GM23338 (cell line): ENCODE results near the gene SUCNR1. TPM values are rescaled to one million over a fixed set of nuclear protein-coding genes. Genes with fewer than 3 reads are reported as not detected.
"Not testable (repeated sequence)": the region's sequence is repeated elsewhere in the genome, so short reads cannot be mapped to it uniquely, and the experiment has no call there.

Source experiments
- ATAC-seq: fragments of 200-7000 bp; cut with Tn5 transposase; 3 replicates; pipeline ENCODE4 v1.9.1; 2020
- DNase-seq: peaks from one replicate; pipeline ENCODE4 v3.0.0-alpha.2; 2015; ENCODE audit warnings: low spot score
- H2AFZ ChIP-seq: fragments of 200-600 bp; sonication (generic); 2 replicates; pipeline ENCODE4 v1.8.0; 2016; ENCODE audit warnings: antibody characterized with exemption, mild to moderate bottlenecking, moderate library complexity
- H3F3A ChIP-seq: fragments of 200-600 bp; sonication (generic); replicated peaks from 2 replicates; pipeline ENCODE4 v1.8.0; 2017; ENCODE audit warnings: antibody characterized with exemption, mixed run types, low read depth
- H3K27ac ChIP-seq: fragments of 200-600 bp; sonication (generic); 2 replicates; pipeline ENCODE4 v1.6.1; 2016; ENCODE audit warnings: low read depth
- H3K27me3 ChIP-seq: fragments of 200-600 bp; sonication (generic); 2 replicates; pipeline ENCODE4 v1.8.0; 2016; ENCODE audit warnings: mild to moderate bottlenecking, mixed run types, moderate library complexity; ENCODE audit not compliant: insufficient read depth
- H3K36me3 ChIP-seq: fragments of 200-600 bp; sonication (generic); 2 replicates; pipeline ENCODE4 v1.8.0; 2016; ENCODE audit warnings: mild to moderate bottlenecking; ENCODE audit not compliant: insufficient read depth
- H3K4me1 ChIP-seq: fragments of 200-600 bp; sonication (generic); 2 replicates; pipeline ENCODE4 v1.8.0; 2016; ENCODE audit warnings: mild to moderate bottlenecking, moderate library complexity; ENCODE audit not compliant: insufficient read depth
- H3K4me2 ChIP-seq: fragments of 200-600 bp; sonication (generic); 2 replicates; pipeline ENCODE4 v1.7.1; 2017; ENCODE audit warnings: mixed run types
- H3K4me3 ChIP-seq: fragments of 200-600 bp; sonication (generic); 2 replicates; pipeline ENCODE4 v1.6.1; 2016; ENCODE audit warnings: mixed run types
- H3K79me2 ChIP-seq: fragments of 200-600 bp; sonication (generic); replicated peaks from 2 replicates; pipeline ENCODE4 v1.8.0; 2017; ENCODE audit warnings: mild to moderate bottlenecking; ENCODE audit not compliant: insufficient read depth
- H3K9me2 ChIP-seq: fragments of 200-600 bp; sonication (generic); 2 replicates; pipeline ENCODE4 v1.8.0; 2017; ENCODE audit not compliant: insufficient read depth
- H4K20me1 ChIP-seq: fragments of 200-600 bp; sonication (generic); replicated peaks from 2 replicates; pipeline ENCODE4 v1.8.0; 2017; ENCODE audit warnings: mild to moderate bottlenecking; ENCODE audit not compliant: insufficient read depth
- H3K27ac Mint-ChIP-seq: 2 replicates; pipeline ENCODE4 v1.8.0; 2020; ENCODE audit warnings: inconsistent platforms, mild to moderate bottlenecking, moderate library complexity, mixed read lengths
- H3K27me3 Mint-ChIP-seq: 3 replicates; pipeline ENCODE4 v1.8.0; 2022; ENCODE audit warnings: low read depth, mild to moderate bottlenecking, moderate library complexity, mixed read lengths, inconsistent platforms; ENCODE audit not compliant: insufficient read depth, poor library complexity
- H3K36me3 Mint-ChIP-seq: 3 replicates; pipeline ENCODE4 v1.8.0; 2021; ENCODE audit warnings: low read depth, mild to moderate bottlenecking, inconsistent platforms, moderate library complexity, mixed read lengths
- H3K4me1 Mint-ChIP-seq: 3 replicates; pipeline ENCODE4 v1.8.0; 2020; ENCODE audit warnings: mild to moderate bottlenecking, inconsistent platforms, mixed read lengths
- H3K4me3 Mint-ChIP-seq: 3 replicates; pipeline ENCODE4 v1.8.0; 2021; ENCODE audit warnings: moderate library complexity, mild to moderate bottlenecking, inconsistent platforms, mixed read lengths
- H3K9me3 Mint-ChIP-seq: 3 replicates; pipeline ENCODE4 v1.8.0; 2020; ENCODE audit warnings: moderate library complexity, mild to moderate bottlenecking, inconsistent platforms, mixed read lengths
- CREB1 ChIP-seq: fragments of 250-450 bp; sonication (Bioruptor Pico); IDR thresholded peaks from 2 replicates; pipeline ENCODE4 v1.5.0; 2020; ENCODE audit warnings: low read depth, mild to moderate bottlenecking, moderate library complexity
- EZH2 ChIP-seq: fragments of 200-600 bp; sonication (generic); IDR thresholded peaks from one replicate; pipeline ENCODE4 v1.8.0; 2017; ENCODE audit warnings: antibody characterized with exemption, mild to moderate bottlenecking, low read depth; ENCODE audit not compliant: unreplicated experiment
- EZH2phosphoT487 ChIP-seq: fragments of 200-600 bp; sonication (generic); IDR thresholded peaks from one replicate; pipeline ENCODE4 v1.8.1; 2018; ENCODE audit warnings: antibody characterized with exemption; ENCODE audit not compliant: unreplicated experiment
- NANOG ChIP-seq: IDR thresholded peaks from 2 replicates; pipeline ENCODE4 v1.6.1; 2016; ENCODE audit warnings: antibody characterized with exemption, borderline replicate concordance
- POLR2AphosphoS5 ChIP-seq: IDR thresholded peaks from 2 replicates; pipeline ENCODE4 v1.6.1; 2016; ENCODE audit warnings: antibody characterized with exemption, low read depth
- STAT1 ChIP-seq: IDR thresholded peaks from one replicate; pipeline ENCODE4 v1.6.1; 2016; ENCODE audit warnings: antibody characterized with exemption; ENCODE audit not compliant: unreplicated experiment
- ZNF114 ChIP-seq: fragments of 250-450 bp; sonication (Bioruptor Pico); IDR thresholded peaks from 2 replicates; pipeline ENCODE4 v1.5.0; 2020; ENCODE audit warnings: mild to moderate bottlenecking, moderate library complexity
- ZNF331 ChIP-seq: fragments of 250-450 bp; sonication (Bioruptor Pico); IDR thresholded peaks from 2 replicates; pipeline ENCODE4 v1.5.0; 2020; ENCODE audit warnings: low read depth, mild to moderate bottlenecking, moderate library complexity
- polyA plus RNA-seq: library from polyadenylated mRNA; unstranded; fragments of >200 nt; fragmentation: Nextera tagmentation; extraction: Ambion mirVana; gene quantifications from 2 replicates; pipeline ENCODE4 v1.2.1, GENCODE V29; 2016
- total RNA-seq: library from RNA; depleted of rRNA; stranded (reverse); fragments of >200 nt; shearing (Covaris generic); gene quantifications from 2 replicates; pipeline ENCODE4 v1.2.3, GENCODE V29; 2014
- TF ChIP-seq, protein P1 (sequence below): IDR thresholded peaks from one replicate; pipeline ENCODE4 v1.6.1; 2018; ENCODE audit warnings: antibody characterized with exemption; ENCODE audit not compliant: unreplicated experiment
- TF ChIP-seq, protein P2 (sequence below): IDR thresholded peaks from 2 replicates; pipeline ENCODE4 v1.6.1; 2016; ENCODE audit warnings: antibody characterized with exemption
- TF ChIP-seq, protein P3 (sequence below), 2 experiments: fragments of 200-600 bp in 1 of 2; sonication (generic) in 1 of 2; conservative IDR thresholded peaks; 2 replicates each; pipeline versions ENCODE4 v1.5.1 to v1.6.1; 2016 to 2017; ENCODE audit warnings: antibody characterized with exemption in 2 of 2, low read depth in 2 of 2, mild to moderate bottlenecking in 2 of 2, moderate library complexity in 1 of 2

Gene SUCNR1
- total and polyA plus RNA-seq, 2 experiments from 2014 or later: not detected

DNA sequence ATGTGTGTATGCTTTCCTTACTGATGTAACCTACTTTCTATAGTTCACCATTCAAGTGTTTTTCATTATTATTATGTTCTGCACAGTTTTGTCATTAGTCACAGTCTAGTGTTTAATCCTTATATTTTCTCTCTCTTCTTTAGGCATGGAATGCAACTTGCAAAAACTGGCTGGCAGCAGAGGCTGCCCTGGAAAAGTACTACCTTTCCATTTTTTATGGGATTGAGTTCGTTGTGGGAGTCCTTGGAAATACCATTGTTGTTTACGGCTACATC lies 6.9 kb downstream of the SUCNR1 start (continued):
- no peak for TF ChIP-seq EZH2
- TF ChIP-seq, protein P1, sequence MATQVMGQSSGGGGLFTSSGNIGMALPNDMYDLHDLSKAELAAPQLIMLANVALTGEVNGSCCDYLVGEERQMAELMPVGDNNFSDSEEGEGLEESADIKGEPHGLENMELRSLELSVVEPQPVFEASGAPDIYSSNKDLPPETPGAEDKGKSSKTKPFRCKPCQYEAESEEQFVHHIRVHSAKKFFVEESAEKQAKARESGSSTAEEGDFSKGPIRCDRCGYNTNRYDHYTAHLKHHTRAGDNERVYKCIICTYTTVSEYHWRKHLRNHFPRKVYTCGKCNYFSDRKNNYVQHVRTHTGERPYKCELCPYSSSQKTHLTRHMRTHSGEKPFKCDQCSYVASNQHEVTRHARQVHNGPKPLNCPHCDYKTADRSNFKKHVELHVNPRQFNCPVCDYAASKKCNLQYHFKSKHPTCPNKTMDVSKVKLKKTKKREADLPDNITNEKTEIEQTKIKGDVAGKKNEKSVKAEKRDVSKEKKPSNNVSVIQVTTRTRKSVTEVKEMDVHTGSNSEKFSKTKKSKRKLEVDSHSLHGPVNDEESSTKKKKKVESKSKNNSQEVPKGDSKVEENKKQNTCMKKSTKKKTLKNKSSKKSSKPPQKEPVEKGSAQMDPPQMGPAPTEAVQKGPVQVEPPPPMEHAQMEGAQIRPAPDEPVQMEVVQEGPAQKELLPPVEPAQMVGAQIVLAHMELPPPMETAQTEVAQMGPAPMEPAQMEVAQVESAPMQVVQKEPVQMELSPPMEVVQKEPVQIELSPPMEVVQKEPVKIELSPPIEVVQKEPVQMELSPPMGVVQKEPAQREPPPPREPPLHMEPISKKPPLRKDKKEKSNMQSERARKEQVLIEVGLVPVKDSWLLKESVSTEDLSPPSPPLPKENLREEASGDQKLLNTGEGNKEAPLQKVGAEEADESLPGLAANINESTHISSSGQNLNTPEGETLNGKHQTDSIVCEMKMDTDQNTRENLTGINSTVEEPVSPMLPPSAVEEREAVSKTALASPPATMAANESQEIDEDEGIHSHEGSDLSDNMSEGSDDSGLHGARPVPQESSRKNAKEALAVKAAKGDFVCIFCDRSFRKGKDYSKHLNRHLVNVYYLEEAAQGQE: no peak
- no peak for TF ChIP-seq EZH2phosphoT487
- TF ChIP-seq, protein P2, sequence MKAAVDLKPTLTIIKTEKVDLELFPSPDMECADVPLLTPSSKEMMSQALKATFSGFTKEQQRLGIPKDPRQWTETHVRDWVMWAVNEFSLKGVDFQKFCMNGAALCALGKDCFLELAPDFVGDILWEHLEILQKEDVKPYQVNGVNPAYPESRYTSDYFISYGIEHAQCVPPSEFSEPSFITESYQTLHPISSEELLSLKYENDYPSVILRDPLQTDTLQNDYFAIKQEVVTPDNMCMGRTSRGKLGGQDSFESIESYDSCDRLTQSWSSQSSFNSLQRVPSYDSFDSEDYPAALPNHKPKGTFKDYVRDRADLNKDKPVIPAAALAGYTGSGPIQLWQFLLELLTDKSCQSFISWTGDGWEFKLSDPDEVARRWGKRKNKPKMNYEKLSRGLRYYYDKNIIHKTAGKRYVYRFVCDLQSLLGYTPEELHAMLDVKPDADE: no peak
- no peak for TF ChIP-seq ZNF331 (CRISPR knock-in tag)
- no peak for TF ChIP-seq ZNF114 (CRISPR knock-in tag)

DNA sequence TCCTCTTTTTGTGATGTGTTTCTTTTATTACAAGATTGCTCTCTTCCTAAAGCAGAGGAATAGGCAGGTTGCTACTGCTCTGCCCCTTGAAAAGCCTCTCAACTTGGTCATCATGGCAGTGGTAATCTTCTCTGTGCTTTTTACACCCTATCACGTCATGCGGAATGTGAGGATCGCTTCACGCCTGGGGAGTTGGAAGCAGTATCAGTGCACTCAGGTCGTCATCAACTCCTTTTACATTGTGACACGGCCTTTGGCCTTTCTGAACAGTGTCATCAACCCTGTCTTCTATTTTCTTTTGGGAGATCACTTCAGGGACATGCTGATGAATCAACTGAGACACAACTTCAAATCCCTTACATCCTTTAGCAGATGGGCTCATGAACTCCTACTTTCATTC lies 7.7 kb downstream of the SUCNR1 start:
- Histone ChIP-seq H3K4me3 (no peak overlapping the region), H3K4me1 (no peaks in the 10 kb centered on the region), H3F3A (no peaks in the 10 kb centered on the region), H3K9me2 (no peaks in the 10 kb centered on the region), H3K27ac (no peak overlapping the region), H2AFZ (peak overlapping the region; percentile 52; the same call in 1 of the 2 replicates), H3K79me2 (no peaks in the 10 kb centered on the region), H3K4me2 (no peak overlapping the region), H3K36me3 (no peaks in the 10 kb centered on the region), H4K20me1 (no peaks in the 10 kb centered on the region), H3K27me3 (no peaks in the 10 kb centered on the region)
- TF ChIP-seq STAT1: no peak
- TF ChIP-seq, protein P2: no peak
- TF ChIP-seq CREB1 (CRISPR knock-in tag): no peak
- TF ChIP-seq EZH2: no peak
- no peak for TF ChIP-seq ZNF331 (CRISPR knock-in tag)
- no peak for TF ChIP-seq NANOG
- TF ChIP-seq, protein P3, sequence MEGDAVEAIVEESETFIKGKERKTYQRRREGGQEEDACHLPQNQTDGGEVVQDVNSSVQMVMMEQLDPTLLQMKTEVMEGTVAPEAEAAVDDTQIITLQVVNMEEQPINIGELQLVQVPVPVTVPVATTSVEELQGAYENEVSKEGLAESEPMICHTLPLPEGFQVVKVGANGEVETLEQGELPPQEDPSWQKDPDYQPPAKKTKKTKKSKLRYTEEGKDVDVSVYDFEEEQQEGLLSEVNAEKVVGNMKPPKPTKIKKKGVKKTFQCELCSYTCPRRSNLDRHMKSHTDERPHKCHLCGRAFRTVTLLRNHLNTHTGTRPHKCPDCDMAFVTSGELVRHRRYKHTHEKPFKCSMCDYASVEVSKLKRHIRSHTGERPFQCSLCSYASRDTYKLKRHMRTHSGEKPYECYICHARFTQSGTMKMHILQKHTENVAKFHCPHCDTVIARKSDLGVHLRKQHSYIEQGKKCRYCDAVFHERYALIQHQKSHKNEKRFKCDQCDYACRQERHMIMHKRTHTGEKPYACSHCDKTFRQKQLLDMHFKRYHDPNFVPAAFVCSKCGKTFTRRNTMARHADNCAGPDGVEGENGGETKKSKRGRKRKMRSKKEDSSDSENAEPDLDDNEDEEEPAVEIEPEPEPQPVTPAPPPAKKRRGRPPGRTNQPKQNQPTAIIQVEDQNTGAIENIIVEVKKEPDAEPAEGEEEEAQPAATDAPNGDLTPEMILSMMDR (conservative IDR thresholded peaks at IDR 0.05; ENCODE audit: low read depth in 2 of 2): no peak
- no peak for TF ChIP-seq POLR2AphosphoS5
- TF ChIP-seq EZH2phosphoT487: no peak
- H3K4me1 Mint-ChIP-seq: no peaks in the 10 kb centered on the region
- H3K4me3 Mint-ChIP-seq: no peak overlapping the region
- H3K9me3 Mint-ChIP-seq: no peaks in the 10 kb centered on the region
- no peak overlapping the region for H3K27ac Mint-ChIP-seq
- no peaks in the 10 kb centered on the region for H3K36me3 Mint-ChIP-seq
- no peaks in the 10 kb centered on the region for H3K27me3 Mint-ChIP-seq
- ATAC-seq (no peak), DNase-seq (no peak)

DNA sequence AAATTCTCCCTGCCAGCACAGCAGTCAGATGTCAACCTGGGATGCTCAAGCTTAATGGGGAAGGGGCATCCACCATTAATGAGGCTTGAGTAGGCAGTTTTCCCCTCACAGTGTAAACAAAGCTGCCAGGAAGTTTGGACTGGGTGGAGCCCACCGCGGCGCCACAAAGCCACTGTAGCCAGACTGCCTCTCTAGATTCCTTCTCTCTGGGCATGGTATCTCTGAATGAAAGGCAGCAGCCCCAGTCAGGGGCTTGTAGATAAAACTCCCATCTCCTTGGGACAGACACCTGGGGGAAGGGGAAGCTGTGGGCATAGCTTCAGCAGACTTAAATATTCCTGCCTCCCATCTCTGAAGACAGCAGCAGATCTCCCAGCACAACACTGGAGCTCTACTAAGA lies 12.0 kb downstream of the SUCNR1 start:
- H3K9me2 ChIP-seq, DNase-seq, ATAC-seq, H3K27ac ChIP-seq, H4K20me1 ChIP-seq, H3K36me3 ChIP-seq, H3K4me1 Mint-ChIP-seq, H3K36me3 Mint-ChIP-seq, H3K79me2 ChIP-seq, H3K27me3 ChIP-seq, H3K4me3 Mint-ChIP-seq, H3K27me3 Mint-ChIP-seq, H3K4me3 ChIP-seq, H3F3A ChIP-seq, H3K4me2 ChIP-seq, H3K4me1 ChIP-seq, H3K9me3 Mint-ChIP-seq, H3K27ac Mint-ChIP-seq, H2AFZ ChIP-seq: not testable (repeated sequence)

DNA sequence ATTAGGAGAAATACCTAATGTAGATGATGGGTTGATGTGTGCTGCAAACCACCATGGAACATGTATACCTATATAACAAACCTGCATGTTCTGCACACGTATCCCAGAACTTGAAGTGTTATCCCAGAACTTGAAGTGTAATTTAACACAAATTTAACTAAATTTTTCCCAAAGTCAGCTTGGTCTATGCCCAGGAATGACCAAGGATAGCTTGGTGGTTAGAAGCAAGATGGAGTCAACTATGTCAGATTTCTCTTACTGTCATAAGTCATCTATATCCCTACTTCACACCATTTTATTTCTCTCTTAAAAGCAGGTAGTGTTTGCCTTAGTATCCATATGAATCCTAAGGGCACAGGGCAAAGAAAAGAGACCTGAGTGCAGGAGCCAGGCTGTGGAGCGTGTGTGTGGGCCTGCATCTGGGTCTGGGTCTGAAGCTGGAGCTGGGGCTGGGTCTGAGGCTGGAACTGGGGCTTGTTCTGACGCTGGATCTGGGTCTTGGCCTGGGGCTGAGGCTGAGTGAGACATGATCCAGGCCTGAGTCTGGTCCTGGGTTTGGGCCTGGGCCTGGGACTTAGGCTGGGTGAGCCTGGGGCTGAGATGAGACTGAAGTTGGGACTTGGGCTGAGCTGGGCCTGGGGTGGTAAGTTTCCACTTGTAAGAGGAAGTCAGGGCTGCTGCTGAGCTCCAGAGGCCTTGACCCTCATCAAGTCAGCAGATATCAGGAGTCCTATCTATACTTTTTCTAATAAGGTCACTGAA lies 14.2 kb downstream of the SUCNR1 start:
- H3K9me2 ChIP-seq, H3K4me2 ChIP-seq, H3K4me1 Mint-ChIP-seq, H3K27ac Mint-ChIP-seq, ATAC-seq, DNase-seq, H3K27me3 ChIP-seq, H3K4me1 ChIP-seq, H3K36me3 Mint-ChIP-seq, H2AFZ ChIP-seq, H3K27me3 Mint-ChIP-seq, H3K27ac ChIP-seq, H3F3A ChIP-seq, H3K9me3 Mint-ChIP-seq, H3K4me3 ChIP-seq, H3K36me3 ChIP-seq, H4K20me1 ChIP-seq, H3K4me3 Mint-ChIP-seq, H3K79me2 ChIP-seq: not testable (repeated sequence)
